Fibroblast of villous mesenchyme (primary cell): ENCODE data around the gene SYT1. TPM values are rescaled to one million over a fixed set of nuclear protein-coding genes. Genes with fewer than 3 reads are reported as not detected.

Experiments used
- DNase-seq: peaks from one replicate; pipeline ENCODE4 v3.0.0-alpha.2; 2010; ENCODE audit warnings: low read depth
- H3K4me3 ChIP-seq: 2 replicates; pipeline ENCODE4 v1.5.1; 2011; ENCODE audit warnings: low read depth, mild to moderate bottlenecking, low read length
- CTCF ChIP-seq: IDR thresholded peaks from 2 replicates; pipeline ENCODE4 v1.5.1; 2012; ENCODE audit warnings: low read depth, mild to moderate bottlenecking, low read length; ENCODE audit not compliant: insufficient read depth
- total RNA-seq: library from RNA; depleted of rRNA; stranded (reverse); fragments of >200 nt; gene quantifications from 2 replicates; pipeline ENCODE4 v1.2.3, GENCODE V29; 2012

Gene SYT1
- total RNA-seq, 1 donor, result 3.9 TPM

- TF ChIP-seq CTCF, result no peak
- H3K4me3 ChIP-seq, result no peak overlapping the region
- DNase-seq, result peak; percentile 6
Measured at GRCh38 chr12:79255288-79255687, 390.7 kb downstream of the SYT1 start.

- TF ChIP-seq CTCF, result no peak
Measured at GRCh38 chr12:79260923-79261322, 396.3 kb downstream of the SYT1 start.

GRCh38 chr12:79262938-79263337 is 398.4 kb downstream of the SYT1 start:
- DNase-seq, result no peak
- no peak overlapping the region for H3K4me3 ChIP-seq
- no peak for TF ChIP-seq CTCF

More at GRCh38 chr12:79260923-79261322, 396.3 kb downstream of the SYT1 start:
- no peak overlapping the region for H3K4me3 ChIP-seq
- no peak for DNase-seq

- no peak overlapping the region for H3K4me3 ChIP-seq
- no peak for TF ChIP-seq CTCF
- no peak for DNase-seq
Measured at GRCh38 chr12:79266343-79267144, 402.0 kb downstream of the SYT1 start.

- H3K4me3 ChIP-seq, result no peak overlapping the region
- no peak for DNase-seq
- TF ChIP-seq CTCF, result no peak
Measured at GRCh38 chr12:79267580-79267979, 403.0 kb downstream of the SYT1 start.

- TF ChIP-seq CTCF, result no peak
- no peak overlapping the region for H3K4me3 ChIP-seq
- no peak for DNase-seq
Measured at GRCh38 chr12:79274501-79275064, 410.0 kb downstream of the SYT1 start.
